T-helper 2 cell (primary cell): ENCODE data around the gene PTH1R.

Experiments used
- DNase-seq, 5 experiments: peaks; one replicate each; pipeline versions ENCODE4 v3.0.0 to v3.0.0-alpha.2; 2012 to 2022

The PTH1R gene

GRCh38 chr3:46914849-46915248, 37.3 kb downstream of the PTH1R start:
- DNase-seq = no peak

- DNase-seq = peak in 1 of 5 experiments; percentile 55
Observed at GRCh38 chr3:46915297-46915822, 37.8 kb downstream of the PTH1R start.

GRCh38 chr3:46916278-46916677, 38.8 kb downstream of the PTH1R start:
- no peak for DNase-seq

GRCh38 chr3:46916799-46917198, 39.3 kb downstream of the PTH1R start:
- no peak for DNase-seq

GRCh38 chr3:46917257-46917656, 39.7 kb downstream of the PTH1R start:
- no peak for DNase-seq

- DNase-seq = no peak
Observed at GRCh38 chr3:46918202-46918601, 40.7 kb downstream of the PTH1R start.

- DNase-seq = no peak
Observed at GRCh38 chr3:46918634-46919033, 41.1 kb downstream of the PTH1R start.

GRCh38 chr3:46921041-46921440, 43.5 kb downstream of the PTH1R start:
- DNase-seq = no peak

- no peak for DNase-seq
Observed at GRCh38 chr3:46921871-46922271, 44.4 kb downstream of the PTH1R start.

- DNase-seq = no peak
Observed at GRCh38 chr3:46922426-46922825, 44.9 kb downstream of the PTH1R start.

- no peak for DNase-seq
Observed at GRCh38 chr3:46922871-46923558, 45.5 kb downstream of the PTH1R start.

- peak in 3 of 5 experiments; percentile 14 to 53 (median 27) for DNase-seq
Observed at GRCh38 chr3:46923559-46924350, 46.2 kb downstream of the PTH1R start.

- no peak for DNase-seq
Observed at GRCh38 chr3:46924921-46925584, 47.5 kb downstream of the PTH1R start.

GRCh38 chr3:46925585-46925934, 48.0 kb downstream of the PTH1R start:
- DNase-seq = no peak

- DNase-seq = no peak
Observed at GRCh38 chr3:46926039-46926438, 48.5 kb downstream of the PTH1R start.

GRCh38 chr3:46926447-46926846, 48.9 kb downstream of the PTH1R start:
- no peak for DNase-seq

- peak in 1 of 5 experiments; percentile 53 for DNase-seq
Observed at GRCh38 chr3:46926871-46927717, 49.6 kb downstream of the PTH1R start.

- DNase-seq = no peak
Observed at GRCh38 chr3:46927718-46928073, 50.2 kb downstream of the PTH1R start.

- DNase-seq = peak in 2 of 5 experiments; percentile 34 to 89
Observed at GRCh38 chr3:46928282-46928681, 50.8 kb downstream of the PTH1R start.

- no peak for DNase-seq
Observed at GRCh38 chr3:46929324-46929723, 51.8 kb downstream of the PTH1R start.

- DNase-seq = no peak
Observed at GRCh38 chr3:46930166-46930944, 52.8 kb downstream of the PTH1R start.

- no peak for DNase-seq
Observed at GRCh38 chr3:46930945-46931403, 53.5 kb downstream of the PTH1R start.
